Natural killer cell (primary cell): ENCODE results near the gene CREB5. TPM values are rescaled to one million over a fixed set of nuclear protein-coding genes. Genes with fewer than 3 reads are reported as not detected.

Source experiments
- ATAC-seq, 3 donors: fragments of 150-1000 bp in 2 of 3; fragments of 200-7000 bp in 1 of 3; cut with Tn5 transposase; 1 replicate in 1 of 3; 2 replicates in 2 of 3; pipeline ENCODE4 v1.10.0; 2021; ENCODE audit warnings: mild to moderate bottlenecking in 2 of 3, moderate library complexity in 2 of 3
- DNase-seq, 2 donors: peaks; one replicate each; pipeline versions ENCODE4 v3.0.0 to v3.0.0-alpha.2; 2013 to 2021; ENCODE audit warnings: mixed read lengths in 1 of 2
- H3K27ac ChIP-seq: one replicate; pipeline ENCODE4 v1.5.1; 2013; ENCODE audit warnings: mild to moderate bottlenecking, low read length
- H3K27me3 ChIP-seq: one replicate; pipeline ENCODE4 v1.6.1; 2013; ENCODE audit warnings: low read length; ENCODE audit not compliant: control insufficient read depth, insufficient read depth
- H3K36me3 ChIP-seq: one replicate; pipeline ENCODE4 v1.6.1; 2013; ENCODE audit warnings: low read length; ENCODE audit not compliant: control insufficient read depth, insufficient read depth
- H3K4me1 ChIP-seq: one replicate; pipeline ENCODE4 v1.6.1; 2013; ENCODE audit warnings: low read length; ENCODE audit not compliant: control insufficient read depth, insufficient read depth
- H3K4me3 ChIP-seq: one replicate; pipeline ENCODE4 v1.5.1; 2013; ENCODE audit warnings: low read length
- H3K9me3 ChIP-seq: one replicate; pipeline ENCODE4 v1.6.1; 2013; ENCODE audit warnings: low read length; ENCODE audit not compliant: control insufficient read depth, insufficient read depth
- H3K27ac Mint-ChIP-seq, 2 donors: one replicate each; pipeline ENCODE4 v1.8.0; 2022; ENCODE audit warnings: mild to moderate bottlenecking in 2 of 2, mixed read lengths in 2 of 2, moderate library complexity in 1 of 2
- H3K27me3 Mint-ChIP-seq, 2 donors: one replicate each; pipeline ENCODE4 v1.8.0; 2022; ENCODE audit warnings: low read depth in 2 of 2, mixed read lengths in 2 of 2
- H3K36me3 Mint-ChIP-seq: one replicate; pipeline ENCODE4 v1.8.0; 2022; ENCODE audit warnings: mixed read lengths
- H3K4me1 Mint-ChIP-seq, 2 donors: one replicate each; pipeline ENCODE4 v1.8.0; 2022; ENCODE audit warnings: mixed read lengths in 2 of 2
- H3K4me3 Mint-ChIP-seq: one replicate; pipeline ENCODE4 v1.8.0; 2022; ENCODE audit warnings: mild to moderate bottlenecking, moderate library complexity, mixed read lengths
- H3K9me3 Mint-ChIP-seq, 2 donors: one replicate each; pipeline ENCODE4 v1.8.0; 2022; ENCODE audit warnings: mixed read lengths in 2 of 2
- CTCF ChIP-seq: fragments of 200-600 bp; IDR thresholded peaks from one replicate; pipeline ENCODE4 v1.8.0; 2022; ENCODE audit warnings: antibody characterized with exemption
- WGBS: methylation state at CpG from one replicate; pipeline ENCODE4 v1.1.7; 2013; ENCODE audit warnings: missing lambda C conversion rate; ENCODE audit not compliant: insufficient coverage; 5-methylcytosine and 5-hydroxymethylcytosine counted together
- intact Hi-C: fragments of 100-400 bp; cut with micrococcal nuclease; formaldehyde crosslinking; loops from one replicate; pipeline ENCODE4 v1.14.2; 2022
- total RNA-seq, 4 donors: library from RNA; stranded (reverse); fragments of 120-200 nt in 1 of 4; gene quantifications; one replicate each; pipeline versions ENCODE4 v1.2.3 to v1.2.4, GENCODE V29; 2013 to 2022

The CREB5 gene
- total RNA-seq, 3 donors from 2014 or later (not counting 1 experiment from before 2014, with no cell fraction given) = 0.52 to 7.0 (median 0.89) TPM

GRCh38 chr7:28813243-28813962 is 401.1 kb downstream of the CREB5 start:
- H3K9me3 Mint-ChIP-seq = no peaks in the 10 kb centered on the region
- no peak overlapping the region for H3K27ac Mint-ChIP-seq
- no peaks in the 10 kb centered on the region for H3K27me3 ChIP-seq
- no peaks in the 10 kb centered on the region for H3K27me3 Mint-ChIP-seq
- intact Hi-C loops = no loop called here
- no peak overlapping the region for H3K4me3 ChIP-seq
- H3K4me1 ChIP-seq = no peaks in the 10 kb centered on the region
- no peaks in the 10 kb centered on the region for H3K4me1 Mint-ChIP-seq
- ATAC-seq = no peak
- no peak for TF ChIP-seq CTCF
- H3K27ac ChIP-seq = no peak overlapping the region
- H3K36me3 ChIP-seq = no peaks in the 10 kb centered on the region
- DNase-seq = no peak
- 89% methylated on average over 5 of the region's 6 CpGs for WGBS
- no peak overlapping the region for H3K4me3 Mint-ChIP-seq
- no peaks in the 10 kb centered on the region for H3K36me3 Mint-ChIP-seq
- no peaks in the 10 kb centered on the region for H3K9me3 ChIP-seq

GRCh38 chr7:28815369-28815927 is 403.1 kb downstream of the CREB5 start:
- no peak overlapping the region for H3K27ac Mint-ChIP-seq
- no peaks in the 10 kb centered on the region for H3K36me3 Mint-ChIP-seq
- no peak for TF ChIP-seq CTCF
- no peaks in the 10 kb centered on the region for H3K4me1 Mint-ChIP-seq
- Histone ChIP-seq H3K27me3 (no peaks in the 10 kb centered on the region), H3K9me3 (no peaks in the 10 kb centered on the region), H3K36me3 (no peaks in the 10 kb centered on the region), H3K4me3 (no peak overlapping the region), H3K27ac (no peak overlapping the region), H3K4me1 (no peaks in the 10 kb centered on the region)
- H3K4me3 Mint-ChIP-seq = no peak overlapping the region
- no peak for DNase-seq
- ATAC-seq = no peak
- WGBS = 89% methylated on average over 1 of the region's 1 CpG
- intact Hi-C loops = no loop called here
- no peaks in the 10 kb centered on the region for H3K9me3 Mint-ChIP-seq
- peaks cover 0 to 7% of the 10 kb centered on the region in 2 donors for H3K27me3 Mint-ChIP-seq

GRCh38 chr7:28815928-28816373 is 403.6 kb downstream of the CREB5 start:
- Mint-ChIP-seq H3K36me3 (no peaks in the 10 kb centered on the region), H3K27me3 (peaks cover 3 to 7% of the 10 kb centered on the region in 2 donors), H3K4me3 (no peak overlapping the region), H3K9me3 (no peaks in the 10 kb centered on the region), H3K27ac (no peak overlapping the region), H3K4me1 (no peaks in the 10 kb centered on the region)
- no peaks in the 10 kb centered on the region for H3K27me3 ChIP-seq
- intact Hi-C loops = no loop called here
- DNase-seq (no peak), ATAC-seq (no peak)
- H3K4me3 ChIP-seq = no peak overlapping the region
- no CpG with 5 or more reads among the region's 2 CpGs for WGBS
- no peak overlapping the region for H3K27ac ChIP-seq
- no peaks in the 10 kb centered on the region for H3K36me3 ChIP-seq
- H3K9me3 ChIP-seq = no peaks in the 10 kb centered on the region
- no peak for TF ChIP-seq CTCF
- H3K4me1 ChIP-seq = no peaks in the 10 kb centered on the region
